ENCODE results near the gene RDX. TPM values are rescaled to one million over a fixed set of nuclear protein-coding genes. Genes with fewer than 3 reads are reported as not detected.

RDX gene
- total RNA-seq, 1 donor from 2014 or later: 126 TPM

- no peak for DNase-seq (ENCODE audit: low read depth)
Measured at GRCh38 chr11:110130642-110131238, 165.7 kb downstream of the RDX start.

GRCh38 chr11:110128161-110128560 lies 168.3 kb downstream of the RDX start:
- peak; percentile 23 for DNase-seq (ENCODE audit: low read depth)

- DNase-seq (ENCODE audit: low read depth): peak; percentile 23
Measured at GRCh38 chr11:110126936-110127335, 169.5 kb downstream of the RDX start.

- DNase-seq (ENCODE audit: low read depth): peak; percentile 88
Measured at GRCh38 chr11:110125632-110126031, 170.8 kb downstream of the RDX start.

Other genes starting within 250 kb of the RDX start
- 24.1 and 25.9 TPM in 2 replicates for gene ZC3H12C, start 203.2 kb downstream of the RDX start, total RNA-seq
- 13.6 and 17.5 TPM in 2 replicates for gene FDX1, start 133.3 kb upstream of the RDX start, total RNA-seq

All from renal cortical epithelial cell (primary cell).